GM21723 (cell line): ENCODE measurements around the gene SYT17.

ENCODE experiments used
- ATAC-seq: cut with Tn5 transposase; IDR thresholded peaks from one replicate; pipeline ENCODE4 v1.9.1; 2021; ENCODE audit warnings: mild to moderate bottlenecking, moderate library complexity; ENCODE audit not compliant: unreplicated experiment

SYT17 gene

DNA sequence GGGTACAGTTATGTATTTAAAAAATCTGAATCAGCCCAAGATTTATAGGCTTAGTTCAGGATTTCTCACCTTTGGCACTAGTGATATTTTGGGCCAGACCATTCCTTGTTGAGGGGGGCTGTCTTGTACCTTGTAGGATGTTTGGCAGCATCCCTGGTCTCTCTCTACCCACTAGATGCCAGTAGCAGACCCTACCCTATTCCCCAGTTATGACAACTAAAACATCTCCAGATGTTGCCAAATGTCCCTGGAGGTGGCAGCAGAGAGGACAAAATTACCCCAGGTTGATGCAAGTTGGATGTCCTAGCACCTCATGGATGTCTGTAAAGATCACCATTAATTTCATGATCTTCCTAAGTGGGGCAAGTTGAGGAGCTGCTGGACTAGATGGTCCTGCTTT, 45.8 kb downstream of the SYT17 start:
- no peak for ATAC-seq

DNA sequence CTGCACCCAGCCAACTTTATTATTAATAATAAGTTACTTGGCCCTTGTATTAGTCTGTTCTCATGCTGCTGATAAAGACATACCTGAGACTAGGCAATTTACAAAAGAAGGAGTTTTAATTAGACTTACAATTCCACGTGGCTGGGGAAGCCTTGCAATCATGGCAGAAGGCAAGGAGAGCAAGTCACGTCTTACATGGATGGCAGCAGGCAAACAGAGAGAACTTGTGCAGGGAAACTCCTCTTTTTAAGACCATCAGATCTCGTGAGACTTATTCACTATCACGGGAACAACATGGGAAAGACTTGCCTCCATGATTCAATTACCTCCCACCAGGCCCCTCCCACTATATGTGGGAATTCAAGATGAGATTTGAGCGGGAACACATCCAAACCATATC, 47.7 kb downstream of the SYT17 start:
- ATAC-seq, result no peak

DNA sequence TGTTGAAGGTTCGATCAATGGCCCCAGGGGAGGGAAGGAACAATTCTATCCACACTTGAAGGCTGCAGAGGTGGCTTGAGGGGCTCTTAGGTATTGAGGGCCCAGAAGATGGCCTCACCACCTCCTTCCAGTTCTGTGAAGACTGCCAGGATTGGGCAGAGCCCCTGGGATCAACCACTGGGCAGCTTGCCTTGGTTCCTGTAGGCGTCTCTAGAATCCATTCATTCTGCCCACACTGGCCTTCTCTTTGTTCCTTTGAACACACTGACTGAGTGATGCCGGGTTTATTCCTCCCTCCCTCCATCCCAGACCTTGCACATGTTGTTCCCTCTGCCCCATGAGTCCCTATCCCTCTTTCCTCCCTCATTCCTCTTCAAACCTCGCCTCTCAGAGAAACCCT, 50.5 kb downstream of the SYT17 start:
- no peak for ATAC-seq

DNA sequence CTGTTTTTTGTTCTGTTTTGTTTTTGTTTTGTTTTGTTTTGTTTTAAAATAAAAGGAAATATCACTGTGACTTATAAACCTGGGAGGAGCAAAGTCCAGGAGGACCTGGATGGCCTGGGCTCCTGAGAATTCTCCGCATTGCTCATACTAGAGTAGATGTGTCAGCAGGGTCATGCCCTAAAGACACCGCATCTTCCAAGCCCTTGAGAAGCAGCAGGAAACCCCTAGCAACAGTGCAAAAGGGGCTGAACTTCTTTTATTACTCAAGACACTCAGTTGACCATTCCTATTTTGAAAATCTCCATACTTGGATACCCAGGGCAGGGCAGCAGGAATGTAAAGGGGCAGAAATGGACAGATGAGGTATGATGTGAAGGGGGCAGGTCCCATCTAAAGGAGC, 51.8 kb downstream of the SYT17 start:
- no peak for ATAC-seq

DNA sequence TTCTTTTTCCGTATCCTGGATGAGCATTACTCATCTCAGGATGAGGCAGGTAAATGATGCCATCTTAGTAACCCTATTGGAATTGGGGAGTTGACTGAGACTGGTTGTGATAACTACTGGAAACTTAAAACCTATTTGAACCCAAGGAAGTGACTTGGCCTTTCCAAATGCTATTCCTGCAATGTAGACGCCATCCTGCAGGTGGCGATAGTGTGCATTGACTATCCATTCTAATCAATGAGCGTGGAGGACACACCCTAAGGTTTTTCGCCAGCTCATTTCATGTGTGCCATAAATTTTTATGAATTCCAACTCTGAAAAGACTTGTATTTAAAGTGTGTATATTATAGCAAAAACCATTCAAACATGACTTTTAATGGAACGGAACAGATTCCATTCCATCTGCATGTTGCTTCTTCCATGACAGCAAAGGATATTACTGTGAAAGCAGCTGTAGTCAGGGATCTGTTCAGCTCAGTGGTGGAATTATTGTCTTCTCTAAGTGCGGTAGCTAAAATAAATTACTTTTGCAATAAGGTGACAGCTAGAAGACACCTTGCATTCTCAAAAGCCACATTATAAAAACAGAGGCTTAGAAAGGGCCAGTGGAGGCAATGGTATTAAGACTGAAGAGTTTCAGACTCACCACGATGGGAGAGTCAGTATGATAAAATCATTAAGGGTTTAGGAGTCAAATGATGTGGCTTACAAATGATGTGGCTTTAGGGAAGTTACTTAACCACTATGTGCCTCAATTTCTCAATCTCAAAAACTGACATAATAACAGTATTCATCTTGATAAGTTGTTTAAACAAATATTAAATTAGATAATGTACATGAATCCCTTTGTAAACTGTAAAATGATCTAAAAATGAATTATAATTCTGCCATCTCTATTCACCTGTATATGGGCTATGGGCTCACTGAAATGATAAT, 55.5 kb downstream of the SYT17 start:
- ATAC-seq, result no peak

DNA sequence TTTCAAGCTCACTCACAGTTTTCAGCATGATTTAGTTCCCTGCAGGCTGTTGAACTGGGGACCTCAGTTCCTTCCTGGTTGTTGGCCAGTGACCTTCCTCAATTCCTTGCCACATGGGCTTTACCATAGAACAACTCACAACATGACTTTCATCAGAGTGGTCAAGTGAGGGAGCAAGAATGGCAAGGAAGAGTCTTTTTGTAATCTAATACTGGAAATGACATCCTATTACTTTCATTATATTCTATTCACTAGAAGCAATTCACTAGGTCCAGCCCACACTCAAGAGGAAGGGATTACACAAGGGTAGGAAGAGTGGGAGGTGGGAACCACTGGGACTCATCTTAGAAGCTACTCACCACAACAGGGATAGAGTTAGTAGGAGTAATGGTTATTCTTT, 57.6 kb downstream of the SYT17 start:
- no peak for ATAC-seq

DNA sequence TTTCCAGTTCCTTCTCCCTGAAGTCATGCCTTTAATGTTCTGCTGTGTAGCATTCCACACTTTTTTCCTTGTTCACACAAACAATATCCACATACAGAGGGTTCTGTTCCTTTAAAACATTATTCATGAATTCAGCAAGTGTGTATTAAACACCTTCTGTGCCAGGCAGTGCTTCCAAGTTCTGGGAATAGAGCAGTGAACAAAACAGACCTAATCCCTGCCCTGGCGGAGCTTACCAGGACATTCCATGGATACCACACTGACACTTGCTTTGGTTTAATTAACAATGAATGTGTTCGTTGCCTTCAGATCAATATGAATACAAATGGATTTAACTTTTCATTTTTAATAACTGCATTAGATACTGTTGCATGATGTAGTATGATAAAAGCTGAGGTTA, 59.6 kb downstream of the SYT17 start:
- ATAC-seq, result no peak

DNA sequence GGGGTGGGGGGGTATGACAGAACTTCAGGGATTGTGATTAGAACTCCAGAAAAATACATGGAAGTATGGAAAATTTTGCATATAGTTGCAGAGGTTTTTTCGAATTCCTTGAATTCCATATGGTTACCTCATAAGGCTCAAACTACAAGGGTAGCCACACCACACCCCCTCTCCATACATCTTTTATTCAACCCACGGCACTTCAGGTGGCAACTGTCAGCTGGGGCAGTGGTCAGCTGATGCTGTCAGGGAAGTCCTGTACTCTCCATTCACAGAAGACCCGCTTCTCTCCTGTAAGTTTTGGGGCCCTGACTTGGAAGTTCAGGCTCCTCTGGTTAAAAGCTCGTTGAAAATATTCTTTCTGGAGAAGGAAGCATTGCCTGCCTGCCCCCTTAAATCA, 60.0 kb downstream of the SYT17 start:
- ATAC-seq, result no peak

DNA sequence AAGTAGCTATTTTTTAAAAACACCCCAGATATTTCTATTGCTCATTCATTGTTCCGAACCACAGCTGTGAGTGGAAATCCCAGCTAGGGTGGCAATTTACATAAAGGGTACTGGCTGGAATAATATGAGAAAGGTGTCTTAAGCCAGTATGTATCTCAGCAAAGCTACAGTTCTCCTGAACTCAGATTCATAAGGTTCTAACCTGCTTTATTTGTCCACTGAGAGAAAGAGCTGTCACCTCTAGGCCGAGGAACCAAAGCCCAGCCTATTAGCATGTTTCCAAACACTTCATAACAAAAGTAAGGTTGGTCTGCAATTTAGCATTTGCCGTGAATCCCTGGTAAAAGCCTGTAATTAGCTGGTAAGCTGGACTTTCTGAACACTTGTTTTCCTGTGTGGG, 60.5 kb downstream of the SYT17 start:
- no peak for ATAC-seq

DNA sequence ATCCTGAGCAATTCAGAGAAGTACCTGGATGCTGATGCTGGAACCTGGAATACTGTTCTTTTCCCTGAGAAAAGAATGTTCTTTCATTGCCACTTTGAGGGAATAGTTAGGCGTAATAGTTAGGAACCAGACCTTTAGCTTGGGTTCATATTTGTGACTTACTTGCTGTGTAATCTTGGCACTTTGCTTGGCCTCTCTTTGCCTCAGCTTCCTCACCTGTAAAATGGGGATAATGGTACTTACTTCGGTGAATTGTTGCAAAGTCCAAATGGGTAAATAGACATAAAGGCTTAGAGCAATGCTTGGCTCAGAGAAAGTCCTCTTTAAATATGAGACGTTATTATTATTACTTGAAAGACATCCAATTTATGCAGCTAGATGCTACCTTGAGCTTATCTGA, 62.5 kb downstream of the SYT17 start:
- ATAC-seq, result no peak

DNA sequence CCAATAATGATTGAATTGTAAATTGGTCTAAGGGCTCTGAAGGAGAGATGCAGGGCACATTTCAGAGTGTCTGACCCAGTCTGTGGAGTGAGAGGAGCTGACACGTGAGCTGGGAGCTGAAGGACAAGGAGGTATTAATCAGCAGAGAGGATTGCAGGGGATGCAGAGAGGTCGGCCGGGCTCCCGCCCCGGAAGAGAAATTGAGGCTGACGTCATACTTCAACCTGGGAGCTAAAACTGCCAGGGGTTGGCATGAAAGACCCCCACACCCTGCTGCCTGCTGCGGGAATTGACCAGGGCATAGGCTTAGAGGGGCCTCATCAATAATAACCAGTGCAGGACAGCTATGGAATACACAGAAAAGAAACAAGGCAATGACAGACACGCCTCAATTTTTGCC, 63.8 kb downstream of the SYT17 start:
- no peak for ATAC-seq

DNA sequence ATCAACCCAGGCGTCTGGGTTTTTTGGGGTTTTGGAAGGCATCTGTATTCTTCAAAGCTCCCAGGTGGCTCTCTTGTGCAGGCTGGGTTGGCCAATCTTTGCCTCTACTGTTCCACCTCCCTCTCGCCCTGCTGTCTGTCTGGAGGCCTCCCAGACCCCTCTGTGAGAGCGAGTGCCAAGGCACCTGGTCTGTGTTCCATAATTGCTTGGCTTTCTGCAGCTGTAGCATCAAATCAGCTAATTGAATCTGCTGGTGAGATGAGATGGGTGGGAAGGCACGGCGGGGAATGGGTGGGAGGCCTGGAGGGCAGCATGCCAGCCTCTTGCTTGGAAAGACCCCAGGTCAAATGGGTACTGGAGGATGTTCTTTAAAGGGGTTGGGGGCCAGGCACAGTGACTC, 64.9 kb downstream of the SYT17 start:
- ATAC-seq, result no peak

DNA sequence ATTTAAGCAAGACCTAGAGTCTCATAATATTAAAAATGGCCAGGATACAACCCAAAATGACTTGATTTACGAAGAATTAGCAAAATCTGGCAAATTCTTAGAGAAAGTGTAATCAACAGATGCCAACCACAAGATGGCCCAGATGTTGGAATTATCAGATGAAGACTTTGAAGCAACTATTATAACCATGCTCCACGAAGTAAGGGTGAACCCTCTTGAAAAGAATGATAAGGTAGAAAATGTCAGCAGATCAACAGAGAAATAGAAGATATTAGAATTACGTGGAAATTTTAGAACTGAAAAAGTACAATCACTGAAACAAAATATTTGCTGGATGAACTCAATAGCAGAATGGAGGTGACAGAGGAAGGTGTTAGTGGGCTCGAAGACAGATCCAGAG, 67.4 kb downstream of the SYT17 start:
- no peak for ATAC-seq

DNA sequence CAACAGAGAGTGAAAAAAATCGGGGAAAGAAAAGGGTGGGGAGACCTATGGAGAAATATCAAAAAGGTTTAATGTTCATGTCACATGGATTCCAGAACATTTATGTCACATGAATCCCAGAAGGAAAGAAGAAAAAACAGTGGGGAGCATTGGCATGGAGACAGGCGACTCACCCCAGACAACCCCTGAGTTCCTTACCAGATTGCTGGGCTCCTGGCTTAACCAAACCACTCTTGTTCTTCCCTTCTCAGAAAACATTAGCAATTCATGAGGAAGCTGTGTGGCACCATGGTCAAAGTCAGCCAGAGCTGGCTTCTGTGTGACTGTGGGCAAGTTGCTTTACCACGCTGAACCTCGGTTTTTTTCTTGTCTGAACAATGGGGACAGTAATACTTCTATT, 67.8 kb downstream of the SYT17 start:
- no peak for ATAC-seq

DNA sequence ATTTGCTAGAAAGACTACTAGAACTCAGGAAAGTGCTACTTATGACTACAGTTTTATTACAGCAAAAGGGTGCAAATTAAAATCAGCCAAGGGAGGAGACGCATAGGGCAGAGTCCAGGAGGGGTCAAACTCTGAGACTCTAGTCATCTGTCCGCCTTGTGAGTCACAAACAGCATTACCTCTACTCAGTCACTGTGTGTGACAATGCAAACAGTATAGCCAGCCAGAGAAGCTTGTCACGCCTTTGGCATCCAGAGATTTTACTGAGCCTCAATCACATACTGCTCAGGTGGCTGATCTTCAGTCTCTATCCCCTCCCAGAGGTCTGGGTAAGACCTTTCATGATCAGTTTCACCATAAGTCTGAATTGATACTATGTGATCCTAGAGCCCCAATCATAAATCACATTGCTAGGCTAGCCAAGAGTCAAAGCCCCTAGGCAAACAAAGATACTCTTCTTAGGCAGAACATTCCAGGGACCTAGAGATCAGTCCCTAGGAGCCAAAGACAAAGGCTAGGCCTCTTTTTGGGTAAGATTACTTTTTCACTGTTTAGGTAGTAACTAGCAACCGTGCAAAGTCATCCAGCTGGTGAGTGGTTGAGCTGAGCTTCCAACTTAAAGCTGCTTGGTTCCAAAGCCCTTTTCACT, 68.6 kb downstream of the SYT17 start:
- ATAC-seq, result no peak

DNA sequence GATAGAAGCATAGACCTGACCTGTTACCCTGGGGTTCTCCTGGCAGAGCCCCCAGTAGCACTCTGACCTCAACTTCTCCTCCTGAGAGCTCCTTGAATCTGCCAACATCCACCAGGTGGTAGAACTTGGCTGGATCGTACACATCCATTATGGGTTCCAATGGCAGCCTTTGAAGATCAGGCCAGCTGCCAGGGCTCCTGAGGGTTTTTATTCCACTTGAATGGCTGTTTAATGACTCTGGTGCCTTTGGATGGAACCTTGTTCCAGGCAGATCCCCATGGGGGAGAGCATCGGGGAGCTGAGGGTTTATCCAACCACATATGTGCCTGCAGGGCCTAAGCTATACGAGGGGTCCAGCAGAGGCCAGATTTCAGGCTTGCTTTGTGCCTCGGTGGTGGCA, 70.4 kb downstream of the SYT17 start:
- no peak for ATAC-seq

DNA sequence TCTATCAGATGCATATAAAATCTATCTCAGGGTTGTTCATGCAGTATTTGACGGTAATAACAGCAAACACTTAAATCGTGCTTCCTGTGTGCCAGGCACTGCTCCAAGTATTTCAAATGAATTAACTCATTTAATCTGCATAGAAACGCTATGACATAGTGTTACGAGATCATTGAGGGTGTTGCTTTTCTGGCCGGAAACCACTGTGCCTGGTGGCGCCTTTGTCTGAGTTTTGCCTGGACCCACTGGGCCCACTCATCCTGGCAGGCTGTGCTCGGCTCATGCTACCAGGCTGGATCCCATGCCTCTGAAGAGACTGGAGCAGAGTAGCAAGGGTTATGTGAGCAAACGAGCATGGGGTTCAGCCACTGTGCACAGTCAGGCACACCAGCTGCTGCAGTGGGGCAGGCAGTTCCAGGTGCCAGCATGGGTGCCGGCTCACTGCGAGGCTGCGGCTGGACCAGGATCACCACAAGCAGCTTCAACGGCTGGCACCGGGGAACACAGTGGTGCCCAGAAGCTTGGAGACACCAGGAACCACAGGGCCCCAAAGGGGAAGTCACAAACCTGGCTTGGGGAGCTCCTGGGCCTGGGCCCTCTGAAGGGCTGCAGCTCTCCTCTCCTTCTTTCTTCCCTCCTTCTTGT, 71.6 kb downstream of the SYT17 start:
- ATAC-seq, result no peak

DNA sequence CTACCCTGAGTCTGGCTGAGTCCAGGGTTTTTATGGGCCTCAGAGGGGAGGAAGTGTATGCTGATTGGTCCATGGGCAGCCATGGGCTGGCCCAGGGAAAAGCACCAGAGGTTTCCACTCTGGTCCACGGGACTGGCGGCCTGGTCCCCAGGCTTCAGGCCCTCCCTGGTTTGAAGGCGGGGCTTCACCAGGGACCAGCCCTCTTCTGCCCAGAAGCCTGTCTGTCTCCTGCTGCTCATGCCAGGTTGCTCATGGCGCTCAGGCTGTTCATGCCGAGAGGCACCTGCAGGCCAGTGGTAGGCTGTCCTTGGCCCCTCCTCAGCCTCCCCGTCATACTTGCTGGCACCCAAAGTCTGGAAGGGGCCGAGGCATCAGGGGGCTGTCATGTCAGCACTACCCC, 72.5 kb downstream of the SYT17 start:
- no peak for ATAC-seq

DNA sequence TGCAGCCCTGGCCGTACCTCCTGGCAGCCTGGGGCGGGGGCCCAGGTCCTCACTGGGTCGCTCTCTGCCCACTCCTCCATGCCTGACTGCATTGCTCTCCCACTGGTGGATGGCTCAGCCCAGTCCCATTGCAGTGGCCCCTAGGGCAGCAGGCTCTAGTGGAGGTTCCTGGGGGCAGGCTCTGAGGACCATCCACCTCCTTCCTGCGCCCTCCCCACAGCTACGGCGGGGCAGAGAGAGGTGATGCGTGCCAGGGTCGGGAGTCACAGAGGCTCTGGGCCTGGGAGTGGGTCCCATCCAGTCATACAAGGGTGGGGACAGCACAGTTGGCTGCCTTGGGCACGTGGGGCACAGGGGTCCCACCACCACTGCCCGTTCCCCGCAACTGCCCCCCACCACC, 73.5 kb downstream of the SYT17 start:
- no peak for ATAC-seq

DNA sequence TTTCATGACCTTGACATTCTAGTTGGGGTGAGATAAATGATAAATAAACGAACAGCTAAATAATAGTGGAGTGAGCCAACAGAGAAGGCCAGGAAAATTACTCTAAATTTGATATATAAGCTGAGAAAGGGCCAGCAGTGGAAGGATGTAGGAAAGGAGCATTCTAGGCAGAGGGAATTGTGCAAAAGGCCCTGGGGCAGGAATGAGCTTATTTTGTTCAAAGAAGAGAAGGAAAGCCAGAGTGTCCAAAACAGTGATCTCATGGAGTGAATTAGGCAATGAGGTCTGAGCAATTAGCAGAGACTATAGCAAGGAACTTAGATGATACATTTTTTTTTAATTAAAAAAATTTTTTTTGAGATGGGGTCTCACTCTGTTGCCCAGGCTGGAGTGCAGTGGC, 74.1 kb downstream of the SYT17 start:
- ATAC-seq, result no peak

DNA sequence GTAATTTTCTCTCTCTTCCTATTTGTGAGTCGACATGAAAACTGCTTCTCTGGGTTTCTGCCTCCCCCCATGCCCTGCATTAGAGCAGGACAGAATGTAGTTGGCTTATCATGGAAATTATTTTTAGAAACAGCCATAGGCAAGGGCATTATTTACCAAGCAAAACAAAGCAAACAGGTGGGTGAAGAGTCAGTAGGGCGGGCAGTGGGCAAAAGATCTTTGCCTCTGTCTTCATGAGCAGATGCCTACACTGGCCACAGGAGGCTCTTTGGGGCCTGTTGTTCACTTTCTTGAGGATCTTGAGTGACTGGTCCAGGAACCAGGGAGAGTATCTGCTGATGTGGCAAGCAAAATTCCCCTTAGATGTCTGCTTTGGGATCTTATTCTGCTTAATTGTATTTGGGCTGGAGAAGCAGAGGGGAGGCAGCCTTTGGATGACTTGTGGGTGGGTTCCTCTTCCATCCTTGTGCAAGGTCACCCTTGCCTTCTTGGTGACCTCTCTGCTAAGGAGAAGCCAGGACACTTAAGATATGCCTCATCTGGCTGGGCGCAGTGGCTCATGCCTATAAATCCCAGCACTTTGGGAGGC, 75.0 kb downstream of the SYT17 start:
- no peak for ATAC-seq
